Measurements from ENCODE around the gene SNX25.

Gene SNX25

GRCh38 chr4:185371702-185372101, 162.3 kb downstream of the SNX25 start:
- DNase-seq (ENCODE audit: low read depth in 2 of 2) = no peak
- no peak overlapping the region for H3K4me3 ChIP-seq (replicated peaks in 1 of 2; ENCODE audit: low read depth in 2 of 2, low read length in 2 of 2)
- no peak for TF ChIP-seq CTCF (IDR thresholded peaks at IDR 0.05; ENCODE audit: low read depth, low read length)

- DNase-seq (ENCODE audit: low read depth in 2 of 2) = no peak
- TF ChIP-seq CTCF (IDR thresholded peaks at IDR 0.05; ENCODE audit: low read depth, low read length) = no peak
- H3K4me3 ChIP-seq (replicated peaks in 1 of 2; ENCODE audit: low read depth in 2 of 2, low read length in 2 of 2) = no peak overlapping the region
Observed at GRCh38 chr4:185374027-185374426, 164.6 kb downstream of the SNX25 start.

- DNase-seq (ENCODE audit: low read depth in 2 of 2) = no peak
- no peak for TF ChIP-seq CTCF (IDR thresholded peaks at IDR 0.05; ENCODE audit: low read depth, low read length)
- no peak overlapping the region for H3K4me3 ChIP-seq (replicated peaks in 1 of 2; ENCODE audit: low read depth in 2 of 2, low read length in 2 of 2)
Observed at GRCh38 chr4:185374573-185374972, 165.2 kb downstream of the SNX25 start.

GRCh38 chr4:185378264-185378663, 168.9 kb downstream of the SNX25 start:
- DNase-seq (ENCODE audit: low read depth in 2 of 2) = no peak
- H3K4me3 ChIP-seq (replicated peaks in 1 of 2; ENCODE audit: low read depth in 2 of 2, low read length in 2 of 2) = no peak overlapping the region

GRCh38 chr4:185379326-185380295, 170.2 kb downstream of the SNX25 start:
- TF ChIP-seq CTCF (IDR thresholded peaks at IDR 0.05; ENCODE audit: low read depth, low read length) = no peak
- H3K4me3 ChIP-seq (replicated peaks in 1 of 2; ENCODE audit: low read depth in 2 of 2, low read length in 2 of 2) = no peak overlapping the region
- DNase-seq (ENCODE audit: low read depth in 2 of 2) = no peak

More at GRCh38 chr4:185378264-185378663, 168.9 kb downstream of the SNX25 start:
- TF ChIP-seq CTCF (IDR thresholded peaks at IDR 0.05; ENCODE audit: low read depth, low read length) = no peak

- H3K4me3 ChIP-seq (replicated peaks in 1 of 2; ENCODE audit: low read depth in 2 of 2, low read length in 2 of 2) = no peak overlapping the region
- no peak for DNase-seq (ENCODE audit: low read depth in 2 of 2)
- TF ChIP-seq CTCF (IDR thresholded peaks at IDR 0.05; ENCODE audit: low read depth, low read length) = no peak
Observed at GRCh38 chr4:185380320-185380719, 170.9 kb downstream of the SNX25 start.
